Left forelimb (tissue), 1 donor: Measurements from ENCODE around the gene MYL10.

Experiments
- DNase-seq: peaks from one replicate; pipeline ENCODE4 v3.0.0-alpha.2; 2018; ENCODE audit warnings: low spot score

The MYL10 gene

DNA sequence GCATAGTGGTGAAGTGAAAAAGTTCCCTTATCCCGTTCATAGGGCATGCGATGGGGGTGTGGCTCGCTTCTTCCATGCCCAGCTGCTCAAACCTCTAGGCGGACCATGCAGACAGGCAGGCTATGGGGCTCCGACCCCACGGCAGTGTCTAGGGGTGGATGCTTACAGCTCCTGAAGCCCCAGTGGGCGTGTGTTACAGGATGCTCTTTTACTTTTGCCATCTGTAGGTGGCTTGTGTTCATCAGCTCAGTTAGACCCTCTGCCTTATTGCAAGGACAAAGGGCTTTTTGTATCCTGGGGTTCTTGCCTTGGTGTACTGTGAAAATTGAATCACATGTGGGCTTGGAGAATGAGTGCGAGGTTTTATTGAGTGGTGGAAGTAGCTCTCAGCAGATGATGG lies at the start of gene MYL10:
MYL10 (minus strand) TSS at position 126 of the 400 bp plus-strand sequence. CDS start 178 bp downstream, outside the sequence.
- DNase-seq, result no peak

DNA sequence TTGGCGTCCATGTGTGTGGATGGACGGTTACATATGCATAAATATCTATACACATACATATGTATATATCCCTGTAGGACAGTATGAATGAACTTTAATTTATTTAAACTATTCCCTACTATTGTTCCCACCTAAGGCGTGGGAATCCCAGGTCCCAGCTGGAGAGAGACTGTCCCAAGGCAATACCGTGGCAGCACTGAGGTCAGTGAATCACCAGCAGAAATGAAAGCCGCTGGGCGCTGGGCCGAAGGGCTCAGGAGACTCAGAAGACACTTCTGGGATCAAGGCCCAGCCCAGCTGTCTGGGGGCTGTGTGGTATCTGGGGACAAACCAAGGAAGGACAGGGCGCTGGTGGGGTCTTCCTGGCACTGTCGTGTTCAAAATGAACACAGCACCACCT lies 49.6 kb upstream of the MYL10 start:
- no peak for DNase-seq

DNA sequence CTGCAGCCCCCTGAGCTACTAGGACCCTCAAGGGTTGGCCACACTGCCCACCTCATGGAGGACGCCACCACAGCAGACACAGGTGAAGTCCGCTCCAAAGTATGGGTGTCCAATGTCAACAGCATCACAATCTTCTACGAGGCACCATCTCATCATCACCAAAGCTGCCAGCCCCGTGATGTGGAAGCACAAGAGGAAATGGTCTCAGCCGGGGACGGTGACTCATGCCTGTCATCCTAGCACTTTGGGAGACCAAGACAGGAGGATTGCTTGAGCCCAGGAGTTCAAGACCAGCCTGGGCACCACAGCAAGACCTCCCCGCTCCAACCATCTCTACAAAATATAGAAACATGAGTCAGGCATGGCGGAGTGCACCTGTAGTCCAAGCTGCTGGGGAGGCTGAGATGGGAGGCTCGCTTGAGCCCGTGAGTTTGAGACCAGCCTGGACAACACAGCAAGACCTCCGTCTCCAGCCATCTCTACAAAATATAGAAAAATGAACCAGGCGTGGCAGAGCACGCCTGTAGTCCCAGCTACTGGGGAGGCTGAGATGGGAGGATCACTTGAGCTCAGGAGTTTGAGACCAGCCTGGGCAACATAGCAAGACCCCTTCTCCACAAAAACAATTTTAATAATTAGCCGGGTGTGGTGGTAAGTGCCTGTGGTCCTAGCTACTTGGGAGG lies 48.8 kb upstream of the MYL10 start:
- no peak for DNase-seq

DNA sequence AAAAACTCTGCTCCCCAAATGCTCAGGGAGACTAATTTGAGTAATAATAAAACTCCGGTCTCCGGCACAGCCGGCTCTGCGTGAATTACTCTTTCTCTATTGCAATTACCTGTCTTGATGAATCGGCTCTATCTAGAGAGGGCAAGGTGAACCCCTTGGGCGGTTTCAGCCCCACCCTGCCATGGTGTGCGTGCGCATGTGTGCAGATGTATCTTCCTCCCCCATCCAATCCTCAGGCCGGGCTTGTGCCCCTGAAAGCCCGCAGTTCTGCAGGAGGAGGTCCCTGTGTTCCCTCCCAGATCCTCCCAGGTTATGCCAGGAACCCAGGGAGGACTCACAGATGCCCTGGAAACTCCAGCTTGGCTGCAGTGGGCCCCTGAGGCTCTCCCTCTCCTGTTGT lies 48.3 kb upstream of the MYL10 start:
- no peak for DNase-seq

DNA sequence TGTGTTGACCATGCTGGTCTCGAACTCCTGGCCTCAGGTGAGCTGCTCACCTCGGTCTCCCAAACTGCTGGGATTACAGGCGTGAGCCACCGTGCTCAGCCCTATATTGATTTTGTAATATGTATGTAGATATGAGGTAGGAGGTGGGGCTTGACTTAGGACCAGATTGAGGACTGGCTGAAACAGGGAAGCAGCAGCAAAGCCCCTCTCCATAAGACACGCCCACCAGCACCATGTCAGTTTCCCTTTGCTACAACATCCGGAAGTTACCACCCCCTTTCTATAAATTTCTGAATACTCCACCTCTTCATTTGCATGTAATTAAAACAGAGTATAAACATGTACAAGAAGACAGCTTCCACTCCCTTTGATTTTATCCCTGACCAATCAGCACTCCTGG lies 47.9 kb upstream of the MYL10 start:
- no peak for DNase-seq

DNA sequence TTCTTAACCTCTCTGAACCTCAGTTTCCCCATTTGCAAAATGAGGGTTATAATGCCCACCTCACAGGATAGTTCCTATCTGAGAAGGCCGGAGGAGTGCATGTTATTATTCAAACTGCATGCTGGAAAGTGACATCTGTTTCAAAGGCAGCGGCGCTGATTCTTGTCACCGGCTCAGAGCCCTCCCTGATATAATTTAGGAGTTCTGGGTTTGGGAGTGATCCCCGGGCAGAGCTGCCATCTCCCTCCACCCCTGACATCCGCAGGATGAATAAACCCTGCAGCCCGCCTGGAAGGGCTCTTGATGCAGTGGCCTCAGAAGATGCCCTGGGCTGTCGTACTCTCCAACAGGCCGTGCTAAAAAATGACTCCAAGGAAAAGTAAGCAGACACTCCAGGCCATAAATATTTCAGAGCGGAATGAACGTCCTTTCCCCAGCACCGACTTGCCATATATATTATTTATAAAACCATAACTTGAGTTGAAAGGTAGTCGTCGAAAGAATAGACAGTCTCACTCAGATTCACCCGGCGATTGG lies 47.0 kb upstream of the MYL10 start:
- DNase-seq, result no peak

DNA sequence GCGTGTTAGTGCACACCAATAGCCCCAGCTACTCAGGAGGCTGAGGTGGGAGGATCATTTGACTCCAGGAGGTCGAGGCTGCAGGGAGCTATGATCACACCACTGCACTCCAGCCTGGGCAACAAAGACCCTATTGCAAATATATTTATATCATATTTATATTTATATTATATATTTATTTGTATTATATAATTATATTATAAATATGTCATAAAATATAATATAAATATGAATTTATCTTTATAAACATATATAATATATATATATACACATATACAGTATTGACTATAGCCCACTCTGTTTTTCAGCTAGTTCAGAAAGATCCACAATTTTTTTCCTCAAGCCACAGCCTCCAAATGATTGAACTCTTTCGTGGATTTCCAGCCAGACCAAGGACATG lies 45.3 kb upstream of the MYL10 start:
- DNase-seq, result no peak

DNA sequence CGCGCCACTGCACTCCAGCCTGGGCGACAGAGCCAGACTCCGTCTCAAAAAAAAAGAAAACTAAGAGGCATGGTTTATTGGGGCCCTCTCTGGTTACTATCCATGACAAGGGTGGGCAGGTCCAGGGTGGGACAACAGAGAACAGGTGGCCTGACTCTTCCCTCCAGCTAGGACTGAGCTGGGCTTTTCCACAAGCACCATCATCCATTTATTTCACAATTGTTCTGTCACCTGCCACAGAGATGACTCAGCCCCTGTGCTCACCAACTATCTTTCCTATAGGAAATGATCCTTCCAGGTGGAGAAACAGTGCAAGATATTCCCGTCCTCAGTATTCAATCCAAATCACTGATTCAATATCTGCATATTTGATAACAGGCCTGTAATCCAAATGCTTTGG lies 44.9 kb upstream of the MYL10 start:
- DNase-seq, result no peak

DNA sequence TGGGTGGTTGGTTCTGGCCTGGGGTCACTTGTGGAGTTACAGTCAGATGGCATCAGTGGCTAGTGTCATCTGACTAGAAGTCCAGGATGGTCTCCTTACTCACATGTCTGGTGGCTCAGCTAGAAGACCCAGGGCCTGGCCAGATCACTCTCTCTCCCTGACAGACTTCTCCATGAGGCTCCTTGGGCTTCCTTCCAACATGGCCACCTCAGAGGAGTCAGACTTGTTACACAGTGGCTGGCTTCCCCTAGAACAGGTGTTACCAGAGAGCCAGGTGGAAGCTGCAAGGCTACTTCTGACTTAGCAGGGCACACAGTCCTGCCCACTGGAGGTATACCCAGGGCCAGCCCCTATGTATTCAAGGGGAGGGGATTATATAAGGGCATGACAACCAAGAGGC lies 44.2 kb upstream of the MYL10 start:
- no peak for DNase-seq

DNA sequence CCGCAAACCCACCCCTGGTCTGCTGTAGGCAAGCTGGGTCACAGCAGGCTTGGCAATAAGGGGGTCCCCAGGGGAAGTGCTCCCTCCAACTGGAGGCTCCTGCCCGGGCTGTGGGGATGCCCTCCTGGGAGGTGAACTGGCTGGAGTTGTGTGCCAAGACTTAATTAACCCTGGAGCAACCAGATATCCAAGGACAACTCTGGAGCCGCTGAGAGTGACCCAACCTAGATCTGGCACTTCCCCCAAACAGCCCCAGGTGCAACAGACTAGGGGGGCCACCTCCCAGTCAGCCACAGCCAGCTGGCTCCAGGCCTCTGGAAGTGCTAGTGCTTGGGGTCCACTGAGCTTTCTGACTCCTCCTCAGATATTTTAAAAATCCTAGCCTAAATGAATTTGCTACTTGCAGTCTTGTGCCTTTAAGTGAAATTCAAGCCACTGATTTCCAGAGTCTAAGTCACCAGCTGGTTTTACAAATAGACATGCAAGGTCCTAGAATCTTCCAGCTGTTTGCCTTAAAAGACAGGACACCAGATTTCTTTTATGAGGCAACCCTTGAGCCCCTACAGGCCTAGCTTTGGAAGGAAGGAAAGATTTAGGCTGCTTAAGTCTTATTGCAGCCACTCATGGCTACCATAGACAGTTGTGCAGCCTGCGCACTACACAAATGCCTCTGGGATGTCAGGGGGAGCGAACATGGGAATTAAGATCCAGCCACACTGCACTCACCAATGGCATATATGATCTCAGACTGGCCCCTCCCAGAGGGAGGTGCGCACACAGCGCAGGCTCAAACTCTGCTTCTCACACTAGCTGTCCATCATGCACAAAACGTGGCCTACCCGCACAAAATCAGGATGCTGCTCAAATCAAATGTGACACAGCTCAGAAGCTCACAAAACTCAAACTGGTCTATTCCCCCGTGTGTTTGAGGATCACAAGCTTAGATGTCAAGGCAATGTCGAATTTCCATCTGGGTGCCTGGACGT lies 42.6 kb upstream of the MYL10 start:
- DNase-seq, result no peak

DNA sequence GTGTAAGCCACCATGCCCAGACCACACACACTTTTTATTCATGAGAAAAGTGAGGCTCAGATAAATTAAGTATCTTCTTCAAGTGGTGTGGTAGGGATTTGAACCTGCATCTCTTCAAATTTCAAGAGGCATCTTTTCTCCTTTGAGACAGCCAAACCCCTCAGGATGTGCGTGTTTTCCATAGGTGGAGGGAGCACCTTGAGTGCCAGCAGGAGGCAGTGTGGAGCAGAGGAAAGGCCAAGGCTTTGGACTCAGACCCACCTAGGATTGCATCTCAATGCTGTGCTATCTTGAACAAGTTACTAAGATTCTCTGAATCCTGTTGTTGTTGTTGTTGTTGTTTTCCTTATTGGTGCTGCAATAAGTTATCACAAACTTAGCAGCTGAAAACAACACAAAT lies 40.2 kb upstream of the MYL10 start:
- DNase-seq, result no peak

DNA sequence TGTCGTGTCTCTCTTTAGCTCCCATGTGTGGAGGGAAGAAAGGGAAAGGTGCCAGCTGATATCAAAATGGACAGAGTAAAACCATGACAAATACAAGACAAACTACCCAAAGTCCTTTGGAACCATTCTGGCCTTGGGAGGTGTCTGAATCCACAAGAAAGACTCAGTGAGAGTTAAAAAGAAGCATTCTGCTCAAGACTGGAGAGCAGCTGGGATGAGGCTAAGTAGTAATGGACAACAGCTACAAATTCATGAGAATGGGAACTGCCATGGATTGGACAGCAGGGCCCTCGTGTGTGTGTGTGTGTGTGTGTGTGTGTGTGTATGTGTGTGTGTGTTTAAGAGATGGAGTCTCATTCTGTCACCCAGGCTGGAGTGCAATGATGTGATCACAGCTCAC lies 39.6 kb upstream of the MYL10 start:
- no peak for DNase-seq

DNA sequence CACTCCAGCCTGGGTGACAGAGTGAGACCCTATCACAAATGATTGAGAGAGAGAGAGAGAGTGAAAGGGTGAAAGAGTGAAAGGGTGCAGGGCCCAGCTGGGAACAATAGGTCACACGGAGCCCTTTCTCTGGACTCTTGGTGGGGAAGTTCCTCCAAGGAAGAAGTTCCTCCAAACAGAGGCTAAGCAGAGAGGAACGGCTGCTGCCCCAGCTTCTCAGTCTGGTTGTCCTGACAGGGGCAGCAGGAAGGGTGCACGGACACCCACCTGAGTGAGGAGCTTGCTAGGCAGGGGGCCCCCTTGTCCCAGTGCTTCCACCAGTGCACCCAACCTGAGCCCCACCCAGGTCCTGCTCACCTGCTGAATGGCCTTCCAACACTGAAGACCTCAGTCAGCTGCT lies 38.8 kb upstream of the MYL10 start:
- no peak for DNase-seq

DNA sequence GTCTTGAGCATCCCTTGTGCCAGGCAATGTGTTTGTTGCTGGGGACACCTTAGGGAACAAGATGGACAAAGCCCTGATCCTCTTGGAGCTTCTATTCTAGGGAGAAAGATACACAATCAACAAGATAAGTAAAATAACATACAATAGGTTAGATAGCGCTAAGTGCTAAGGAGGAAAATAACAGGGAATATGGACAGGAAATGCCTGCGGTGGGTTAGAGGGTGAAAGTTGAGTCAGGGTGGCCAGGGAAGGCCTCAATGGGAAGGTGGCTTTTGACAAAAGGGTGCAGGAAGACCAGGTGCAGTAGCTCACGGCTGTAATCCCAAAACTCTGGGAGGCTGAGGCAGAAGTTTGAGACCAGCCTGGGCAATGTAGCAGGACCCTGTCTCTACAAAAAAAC lies 38.3 kb upstream of the MYL10 start:
- no peak for DNase-seq

DNA sequence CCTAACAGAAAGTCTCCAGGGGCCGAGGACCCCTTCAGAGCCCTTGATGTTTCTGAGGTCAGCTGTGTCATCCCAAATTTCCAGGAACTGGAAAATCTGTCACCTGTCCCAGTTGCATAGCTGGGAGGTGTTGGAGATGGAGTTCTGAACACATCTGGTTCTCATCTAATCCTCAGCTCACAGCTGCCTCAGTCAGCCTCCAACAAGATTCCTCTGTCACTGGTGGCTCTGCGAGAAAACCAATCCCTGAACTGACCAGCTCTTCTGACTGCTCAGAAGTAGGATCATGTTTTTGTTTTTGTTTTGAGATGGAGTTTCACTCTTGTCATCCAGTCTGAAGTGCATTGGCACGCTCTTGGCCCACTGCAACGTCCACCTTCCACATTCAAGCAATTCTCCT lies 37.6 kb upstream of the MYL10 start:
- no peak for DNase-seq

DNA sequence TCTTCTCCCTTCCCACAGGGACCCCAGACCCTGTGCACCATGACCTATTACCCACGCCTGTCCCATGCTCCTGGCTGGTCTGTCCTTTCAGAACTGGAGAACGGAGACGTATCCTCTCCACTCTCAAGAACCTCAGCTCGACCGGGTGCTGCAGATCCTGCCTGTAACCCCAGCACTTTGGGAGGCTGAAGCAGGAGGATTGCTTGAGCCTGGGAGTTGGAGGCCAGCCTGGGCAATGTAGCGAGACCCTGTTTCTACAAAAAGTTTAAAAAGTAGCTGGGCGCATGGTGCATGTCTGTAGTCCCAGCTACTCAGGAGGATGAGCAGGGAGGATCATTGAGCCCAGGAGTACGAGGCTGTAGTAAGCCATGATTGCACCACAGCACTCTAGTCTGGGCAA lies 37.2 kb upstream of the MYL10 start:
- DNase-seq, result no peak

DNA sequence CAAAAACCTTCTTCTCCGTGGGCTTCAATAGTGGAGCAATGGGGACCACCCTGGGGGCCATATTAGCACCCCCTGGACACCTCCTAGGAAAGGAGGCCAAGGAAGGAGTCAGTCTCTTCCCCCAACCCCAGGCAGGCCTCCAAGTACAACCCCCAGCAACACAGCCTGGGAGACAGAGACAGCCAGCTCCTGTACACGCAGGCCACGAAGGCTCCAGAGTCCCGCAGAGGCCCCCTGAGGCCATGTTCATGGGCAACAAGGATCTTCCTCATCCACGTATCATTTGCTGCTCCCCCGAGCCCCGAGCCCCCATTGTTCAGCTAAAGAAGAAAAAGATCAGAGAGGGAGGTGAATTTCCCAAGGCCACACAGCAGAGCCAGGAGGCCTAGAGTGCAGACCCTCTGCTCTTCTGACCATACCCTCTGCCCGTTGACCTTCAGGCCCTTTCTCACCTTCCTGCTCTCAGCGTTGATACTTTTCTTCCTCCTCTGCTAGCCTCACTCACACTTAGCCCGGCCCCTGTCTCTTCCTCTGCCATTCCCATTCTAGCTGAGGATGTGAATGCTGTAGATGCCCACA lies 35.9 kb upstream of the MYL10 start:
- DNase-seq, result no peak

DNA sequence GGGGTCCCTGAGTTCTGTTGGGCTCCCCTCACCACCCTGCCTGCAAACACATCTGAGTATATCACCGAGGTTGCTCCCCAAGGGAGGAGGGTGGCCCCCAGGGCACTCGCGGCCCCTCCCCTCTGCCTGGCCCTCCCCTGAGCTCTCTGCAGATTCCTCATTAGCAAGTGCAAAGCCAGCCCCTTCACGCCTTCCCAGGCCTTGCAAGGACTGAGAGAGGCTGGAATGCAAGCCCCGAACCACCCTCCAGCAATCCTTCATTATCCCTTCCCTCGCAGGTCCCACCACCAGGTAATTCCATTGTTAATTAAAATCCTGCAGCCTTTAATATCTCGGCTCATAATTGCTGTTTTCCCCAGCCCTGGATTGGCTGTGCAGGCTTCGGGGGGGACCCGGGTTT lies 35.3 kb upstream of the MYL10 start:
- no peak for DNase-seq

DNA sequence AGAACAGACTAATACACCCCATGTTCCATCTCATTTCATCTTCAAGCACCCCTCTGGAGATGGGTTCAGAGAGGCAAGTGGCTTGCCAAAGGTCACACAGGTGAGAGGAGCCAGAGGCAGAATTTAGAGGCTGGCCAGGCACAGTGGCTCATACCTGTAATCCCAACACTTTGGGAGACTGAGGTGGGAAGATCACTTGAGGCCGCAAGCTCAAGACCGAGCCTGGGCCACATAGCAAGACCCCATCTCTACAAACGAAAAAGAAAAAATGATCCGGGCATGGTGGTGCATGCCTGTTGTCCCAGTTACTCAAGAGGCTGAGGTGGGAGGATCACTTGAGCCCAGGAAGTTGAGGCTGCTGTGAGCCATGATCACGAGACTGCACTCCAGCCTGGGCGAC lies 34.7 kb upstream of the MYL10 start:
- DNase-seq, result no peak

DNA sequence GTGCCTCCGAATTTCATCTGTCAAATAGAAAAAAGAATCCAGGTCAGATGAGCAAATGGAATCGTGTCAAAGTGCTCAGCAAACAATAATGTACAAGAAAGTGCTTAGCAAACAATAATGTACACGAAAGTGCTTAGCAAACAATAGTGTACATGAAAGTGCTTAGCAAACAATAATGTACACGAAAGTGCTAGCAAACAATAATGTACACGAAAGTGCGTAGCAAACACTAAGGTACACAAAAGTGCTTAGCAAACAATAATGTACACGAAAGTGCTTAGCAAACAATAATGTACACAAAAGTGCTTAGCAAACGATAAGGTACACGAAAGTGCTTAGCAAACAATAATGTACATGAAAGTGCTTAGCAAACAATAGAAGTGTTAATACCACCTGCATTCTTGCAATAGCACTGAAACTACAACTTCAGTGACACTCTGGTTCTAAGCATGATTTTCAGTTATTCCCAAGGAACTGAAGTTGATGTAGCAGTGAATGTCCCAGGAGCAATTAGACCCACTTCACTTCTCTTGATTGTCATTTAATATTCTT lies 33.4 kb upstream of the MYL10 start:
- DNase-seq, result no peak

DNA sequence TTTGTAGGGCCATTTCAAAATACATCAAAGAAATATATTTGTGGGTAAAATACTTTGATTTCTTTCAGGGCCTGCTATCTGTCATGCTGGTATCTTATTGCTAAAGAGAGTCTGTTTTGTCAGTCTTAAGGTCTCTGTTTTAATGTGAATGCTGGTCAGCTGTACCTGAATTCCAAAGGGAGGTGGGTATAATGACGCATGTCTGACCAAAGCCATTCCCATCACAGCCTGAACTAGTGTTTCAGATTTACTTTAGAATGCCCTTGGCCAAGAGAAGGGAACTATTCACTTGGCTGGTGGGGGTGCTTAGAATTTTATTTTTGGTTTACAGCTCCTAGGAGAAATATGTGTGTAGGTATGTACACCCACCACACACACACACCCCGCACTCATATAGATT lies 30.6 kb upstream of the MYL10 start:
- no peak for DNase-seq

DNA sequence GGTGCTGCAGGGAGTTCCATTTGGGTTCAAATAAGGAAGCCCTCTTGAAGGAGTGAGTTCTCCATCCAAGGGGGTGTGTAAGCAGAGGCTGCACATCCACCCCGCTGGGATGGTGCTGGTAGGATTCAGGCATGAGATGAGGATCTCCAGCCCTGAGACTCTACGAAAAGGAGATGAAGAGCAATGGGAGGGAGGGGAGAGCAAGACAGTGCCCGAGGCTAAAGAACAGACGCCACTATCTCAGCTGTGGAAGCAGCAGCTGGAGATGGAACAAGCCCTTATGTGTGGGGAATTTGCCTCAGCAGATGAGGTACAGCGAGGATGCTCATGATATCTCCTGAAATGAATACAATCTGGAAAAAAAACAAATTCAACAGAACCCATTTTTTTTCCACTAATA lies 28.1 kb upstream of the MYL10 start:
- DNase-seq, result no peak

DNA sequence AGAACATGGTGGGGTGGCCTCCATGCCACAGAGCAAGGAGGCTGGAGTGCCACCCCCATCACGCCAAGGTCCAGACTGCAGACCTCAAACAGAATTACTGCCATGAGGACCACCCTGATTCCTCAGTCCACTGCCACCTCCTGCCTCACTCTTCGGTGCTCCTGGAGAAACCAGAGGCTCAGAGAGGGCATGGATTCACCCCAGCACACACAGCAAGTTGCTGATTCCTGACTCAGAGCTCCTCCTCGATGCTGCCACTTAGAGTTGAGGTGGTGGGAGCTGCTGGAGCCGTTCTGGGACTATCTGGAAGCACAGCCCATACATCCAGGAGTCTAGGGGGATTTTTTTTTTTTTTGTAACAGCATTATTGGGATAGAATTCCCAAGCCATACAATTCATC lies 22.0 kb upstream of the MYL10 start:
- no peak for DNase-seq
